HG02610 (cell line): ENCODE measurements around the gene SLC43A3.
"Not testable (repeated sequence)": the region's sequence is repeated elsewhere in the genome, so short reads cannot be mapped to it uniquely, and the experiment has no call there.

ENCODE experiments used
- ATAC-seq: cut with Tn5 transposase; IDR thresholded peaks from one replicate; pipeline ENCODE4 v1.9.1; 2021; ENCODE audit warnings: mild to moderate bottlenecking, moderate library complexity; ENCODE audit not compliant: unreplicated experiment

Gene SLC43A3

GRCh38 chr11:57387289-57388030 is 39.5 kb downstream of the SLC43A3 start:
- ATAC-seq, result no peak

- no peak for ATAC-seq
Measured at GRCh38 chr11:57386178-57386940, 40.6 kb downstream of the SLC43A3 start.

- no peak for ATAC-seq
Measured at GRCh38 chr11:57380975-57381374, 45.9 kb downstream of the SLC43A3 start, which contains the start of gene PRG3. Gene PRG3, minus strand, starts transcription at chr11:57381150. Its CDS starts 442 bp downstream, at chr11:57380708.

DNA sequence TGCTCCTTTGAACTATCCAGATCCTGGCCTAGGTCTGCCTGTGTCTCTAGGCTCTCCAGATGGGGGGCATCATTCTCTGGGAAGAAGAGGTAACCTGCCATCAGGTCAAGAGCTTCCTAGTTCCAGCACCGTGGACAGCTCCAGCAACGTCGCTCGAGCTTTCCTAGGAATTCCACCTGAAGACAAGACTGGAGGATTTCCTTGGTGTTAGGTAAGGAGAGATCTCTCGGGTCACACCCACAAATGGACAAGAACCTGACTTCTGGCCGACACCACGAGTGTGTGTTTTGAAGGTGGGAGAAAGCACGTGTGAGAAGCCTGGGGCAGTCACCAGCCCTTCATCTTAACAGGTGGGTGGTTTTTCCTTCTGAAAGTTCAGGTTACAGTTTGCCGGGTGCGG is 47.2 kb downstream of the SLC43A3 start:
- ATAC-seq, result no peak

GRCh38 chr11:57378186-57378585 is 48.7 kb downstream of the SLC43A3 start:
- no peak for ATAC-seq

DNA sequence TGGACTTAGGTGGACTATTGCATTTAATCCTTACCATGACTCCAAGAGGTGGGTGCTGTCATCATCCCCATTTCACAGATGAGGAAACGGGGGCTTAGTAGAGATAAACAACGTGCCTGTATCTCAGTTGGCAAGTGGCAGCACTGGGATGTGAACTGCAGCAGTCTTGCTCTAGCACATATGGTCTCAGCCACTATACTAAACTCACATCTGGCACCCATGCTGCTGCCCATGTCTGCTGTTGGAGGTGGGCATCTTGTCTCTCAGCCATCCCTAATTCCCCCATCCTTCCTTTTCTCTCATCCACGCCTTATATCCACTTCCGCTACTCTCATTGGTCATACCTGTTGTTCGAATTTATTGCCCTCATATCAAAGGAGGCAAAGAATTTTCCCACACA is 49.8 kb downstream of the SLC43A3 start:
- ATAC-seq, result no peak

DNA sequence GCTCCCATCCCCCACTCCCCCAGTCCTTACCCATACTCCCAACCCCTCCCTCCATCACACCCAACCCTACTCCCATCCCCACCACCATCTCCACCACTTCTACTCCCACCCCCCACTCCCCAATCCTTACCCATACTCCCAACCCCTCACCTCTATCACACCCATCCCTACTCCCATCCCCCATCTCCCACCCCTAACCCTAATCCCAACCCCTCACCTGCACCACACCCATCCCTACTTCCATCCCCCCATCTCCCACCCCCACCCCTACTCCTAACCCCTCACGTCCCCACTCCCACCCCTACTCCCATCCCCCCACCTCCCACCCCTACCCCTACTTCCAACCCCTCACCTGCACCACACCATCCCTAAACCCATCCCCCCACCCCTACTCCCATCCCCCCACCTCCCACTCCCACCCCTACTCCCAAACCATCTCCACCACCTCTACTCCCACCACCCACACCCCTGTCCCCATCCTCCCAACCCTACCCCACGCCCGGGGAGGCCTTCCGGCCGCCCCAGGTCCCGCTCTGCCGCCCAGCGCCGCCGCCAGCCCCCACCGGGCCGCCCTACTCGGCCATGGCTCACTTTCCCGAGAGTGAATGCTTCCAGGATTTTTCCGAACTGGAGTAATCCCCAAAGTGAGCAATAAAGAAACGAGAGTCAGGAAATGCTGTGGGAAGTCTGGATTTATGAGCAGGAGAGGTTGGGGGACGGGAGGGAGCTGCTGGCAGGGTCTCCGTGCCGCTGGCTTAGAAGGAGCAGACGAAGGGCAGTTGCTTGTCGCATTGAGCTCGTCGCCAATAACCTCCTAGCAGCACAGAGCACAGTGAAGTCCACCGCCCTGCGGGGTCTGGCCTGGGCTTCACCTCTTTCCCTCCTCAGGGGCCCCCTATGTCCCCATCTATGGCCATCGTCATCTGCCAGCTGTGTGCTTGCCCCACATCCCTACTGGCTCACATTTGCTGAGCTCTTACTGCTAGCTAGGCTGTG is 50.5 kb downstream of the SLC43A3 start:
- ATAC-seq, result no peak

DNA sequence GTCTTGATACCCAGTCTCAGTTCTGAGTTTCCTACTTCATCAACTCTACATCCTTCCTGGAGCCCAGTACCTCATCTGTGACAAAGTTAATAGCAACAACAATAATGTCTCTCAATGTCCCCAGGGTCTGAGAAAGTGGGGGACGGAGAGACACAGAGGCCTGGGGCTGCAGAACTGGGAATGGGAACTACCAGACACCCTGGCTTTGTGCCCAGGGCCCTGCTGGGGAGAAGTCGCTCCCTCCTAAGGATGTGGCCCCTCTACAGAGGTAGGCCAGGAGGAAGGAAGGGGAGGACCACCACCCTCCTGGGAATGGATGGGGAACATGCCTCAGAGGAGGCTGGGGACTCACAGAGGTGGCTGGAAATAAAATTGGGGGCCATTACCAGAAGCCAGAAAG is 51.4 kb downstream of the SLC43A3 start:
- ATAC-seq, result no peak

- no peak for ATAC-seq
Measured at GRCh38 chr11:57374966-57375365, 52.0 kb downstream of the SLC43A3 start.

DNA sequence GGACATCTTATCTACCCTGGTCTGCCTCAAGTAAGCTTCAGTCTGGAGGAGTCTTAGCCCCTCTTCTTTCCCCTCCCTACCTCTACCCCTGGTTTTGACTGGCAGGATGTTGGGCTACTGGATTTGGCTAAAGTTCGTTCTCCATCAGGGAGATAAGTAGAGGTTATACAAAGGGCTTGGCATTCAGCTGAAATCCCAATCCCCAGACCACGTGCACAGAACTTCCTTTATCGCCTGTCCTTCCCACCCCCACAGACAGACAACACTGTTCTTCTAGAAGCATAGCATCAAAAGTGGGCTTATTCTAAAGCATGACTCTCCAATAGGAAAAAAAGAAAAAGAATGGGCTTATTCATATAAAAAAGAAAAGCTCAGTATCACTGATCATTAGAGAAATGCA is 53.8 kb downstream of the SLC43A3 start:
- no peak for ATAC-seq

GRCh38 chr11:57370941-57371340 is 56.0 kb downstream of the SLC43A3 start:
- ATAC-seq, result no peak

GRCh38 chr11:57370251-57370650 is 56.7 kb downstream of the SLC43A3 start:
- no peak for ATAC-seq

DNA sequence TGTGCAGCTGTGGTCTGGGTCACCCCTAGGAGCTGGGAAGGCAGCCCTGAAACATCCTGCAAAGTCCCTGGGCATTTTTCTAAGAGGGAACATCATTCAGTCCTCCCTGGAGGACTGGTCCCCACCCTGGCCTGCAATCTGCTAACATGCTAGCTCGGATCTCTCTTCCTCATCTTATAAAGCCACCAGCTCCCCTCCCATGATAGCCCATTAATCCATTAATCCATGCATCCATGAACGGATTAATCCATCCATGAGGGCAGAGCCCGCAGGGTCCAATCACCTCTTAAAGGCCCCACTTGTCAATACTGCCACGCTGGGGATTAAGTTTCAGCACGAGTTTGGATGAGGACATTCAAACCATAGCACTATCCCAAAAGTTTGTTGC is 58.1 kb downstream of the SLC43A3 start:
- no peak for ATAC-seq

- no peak for ATAC-seq
Measured at GRCh38 chr11:57368106-57368844, 58.6 kb downstream of the SLC43A3 start.

DNA sequence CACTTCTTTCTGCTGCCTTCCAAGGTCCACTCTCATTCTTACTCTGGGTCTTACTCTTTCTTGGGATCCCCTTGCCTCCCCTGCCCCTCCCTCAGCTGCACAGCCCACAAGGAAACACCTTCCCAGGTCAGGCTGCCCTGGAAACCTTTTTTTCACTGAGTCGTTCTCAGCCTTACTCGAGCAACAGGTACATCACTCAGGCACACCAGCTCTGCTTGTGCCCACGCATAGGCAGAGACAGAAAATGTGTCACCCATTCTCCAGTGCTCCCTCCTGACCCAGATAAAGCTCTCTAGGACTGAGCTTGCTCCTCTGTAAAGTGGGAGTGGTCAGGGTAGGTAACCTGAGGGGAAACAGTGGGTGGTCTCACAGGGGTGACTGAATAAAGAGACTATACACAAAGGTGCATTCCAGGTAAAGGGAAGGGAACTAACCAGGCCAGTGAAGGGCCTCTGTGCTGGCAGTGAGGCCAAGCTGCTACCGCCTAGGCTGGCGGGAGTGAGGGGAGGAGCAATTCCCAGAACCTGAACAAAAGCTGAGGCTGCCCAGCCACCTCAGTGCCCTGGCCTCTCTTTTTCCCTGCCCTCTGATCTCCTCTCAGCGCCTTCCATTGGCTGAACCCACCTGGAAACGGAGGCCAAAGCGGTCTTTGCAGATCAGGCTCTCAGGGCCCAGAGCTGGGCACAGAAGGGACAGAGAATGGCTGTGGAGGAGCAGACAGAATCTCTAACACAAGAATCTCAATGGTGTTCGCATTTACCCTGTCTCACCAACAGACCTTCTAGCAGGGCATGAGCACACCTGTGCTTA is 61.9 kb downstream of the SLC43A3 start:
- ATAC-seq, result no peak

GRCh38 chr11:57363131-57364080 is 63.5 kb downstream of the SLC43A3 start:
- ATAC-seq, result no peak

DNA sequence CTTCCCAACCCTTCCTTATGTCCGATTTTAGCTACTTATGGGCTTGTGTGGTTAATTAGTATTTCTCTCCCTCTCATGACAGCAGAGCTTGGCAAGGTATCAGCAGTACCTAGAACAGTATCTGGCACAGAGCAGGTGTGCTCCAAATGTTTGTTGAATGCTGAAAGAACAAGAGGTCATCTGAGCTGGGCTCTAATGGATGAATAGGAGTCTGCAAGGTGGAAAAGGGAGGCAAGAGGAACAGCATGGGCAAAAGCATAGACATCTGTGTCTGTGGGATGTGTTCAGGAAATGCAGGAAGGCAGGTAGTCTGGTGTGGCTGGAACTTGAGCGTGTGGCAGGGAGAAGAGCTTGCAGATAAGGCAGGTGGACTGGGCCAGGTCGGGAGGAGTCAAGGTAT is 65.0 kb downstream of the SLC43A3 start:
- ATAC-seq, result no peak

GRCh38 chr11:57361420-57361819 is 65.5 kb downstream of the SLC43A3 start:
- ATAC-seq, result not testable (repeated sequence)
